ENCODE results near the gene PPP2R3A.
"Not testable (repeated sequence)": the region's sequence is repeated elsewhere in the genome, so short reads cannot be mapped to it uniquely, and the experiment has no call there.

Gene PPP2R3A

DNA sequence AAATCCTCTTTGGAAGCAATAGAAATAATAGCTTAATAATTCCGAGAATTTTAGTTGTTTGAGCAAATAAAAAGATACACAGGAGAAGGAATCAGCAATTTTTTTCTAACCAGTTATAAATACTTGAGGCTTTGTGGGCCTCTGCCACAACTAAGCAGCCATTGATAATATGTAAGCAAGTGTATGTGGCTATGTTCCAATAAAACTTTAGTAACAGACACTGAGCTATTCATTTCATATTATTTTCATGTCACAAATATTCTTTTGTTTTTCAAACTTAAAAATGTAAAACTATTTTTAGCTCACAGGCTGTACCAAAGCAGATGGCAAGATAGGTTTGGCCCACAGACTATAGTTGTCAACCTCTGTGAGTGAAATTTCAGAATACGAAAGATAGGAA lies 145.0 kb downstream of the PPP2R3A start:
- no peak for DNase-seq

GRCh38 chr3:136114421-136114820 lies 148.9 kb downstream of the PPP2R3A start:
- no peak for DNase-seq

DNA sequence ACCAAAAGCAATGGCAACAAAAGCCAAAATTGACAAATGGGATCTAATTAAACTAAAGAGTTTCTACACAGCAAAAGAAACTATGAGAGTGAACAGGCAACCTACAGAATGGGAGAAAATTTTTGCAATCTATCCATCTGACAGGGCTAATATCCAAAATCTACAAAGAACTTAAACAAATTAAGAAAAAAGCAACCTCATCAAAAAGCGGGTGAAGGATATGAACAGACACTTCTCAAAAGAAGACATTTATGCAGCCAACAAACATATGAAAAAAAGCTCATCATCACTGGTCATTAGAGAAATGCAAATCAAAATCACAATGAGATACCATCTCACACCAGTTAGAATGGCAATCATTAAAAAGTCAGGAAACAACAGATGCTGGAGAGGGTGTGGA lies 153.8 kb downstream of the PPP2R3A start:
- DNase-seq, result not testable (repeated sequence)

DNA sequence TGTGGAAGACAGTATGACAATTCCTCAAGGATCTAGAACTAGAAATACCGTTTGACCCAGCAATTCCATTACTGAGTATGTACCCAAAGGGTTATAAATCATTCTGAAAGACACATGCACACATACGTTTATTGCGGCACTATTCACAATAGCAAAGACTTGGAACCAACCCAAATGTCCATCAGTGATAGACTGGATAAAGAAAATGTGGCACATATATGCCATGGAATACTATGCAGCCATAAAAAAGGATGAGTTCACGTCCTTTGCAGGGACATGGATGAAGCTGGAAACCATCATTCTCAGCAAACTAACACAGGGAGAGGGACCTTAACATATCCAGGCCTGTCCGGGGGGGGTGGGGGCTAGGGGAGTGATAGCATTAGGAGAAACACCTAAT lies 154.3 kb downstream of the PPP2R3A start:
- DNase-seq, result not testable (repeated sequence)

DNA sequence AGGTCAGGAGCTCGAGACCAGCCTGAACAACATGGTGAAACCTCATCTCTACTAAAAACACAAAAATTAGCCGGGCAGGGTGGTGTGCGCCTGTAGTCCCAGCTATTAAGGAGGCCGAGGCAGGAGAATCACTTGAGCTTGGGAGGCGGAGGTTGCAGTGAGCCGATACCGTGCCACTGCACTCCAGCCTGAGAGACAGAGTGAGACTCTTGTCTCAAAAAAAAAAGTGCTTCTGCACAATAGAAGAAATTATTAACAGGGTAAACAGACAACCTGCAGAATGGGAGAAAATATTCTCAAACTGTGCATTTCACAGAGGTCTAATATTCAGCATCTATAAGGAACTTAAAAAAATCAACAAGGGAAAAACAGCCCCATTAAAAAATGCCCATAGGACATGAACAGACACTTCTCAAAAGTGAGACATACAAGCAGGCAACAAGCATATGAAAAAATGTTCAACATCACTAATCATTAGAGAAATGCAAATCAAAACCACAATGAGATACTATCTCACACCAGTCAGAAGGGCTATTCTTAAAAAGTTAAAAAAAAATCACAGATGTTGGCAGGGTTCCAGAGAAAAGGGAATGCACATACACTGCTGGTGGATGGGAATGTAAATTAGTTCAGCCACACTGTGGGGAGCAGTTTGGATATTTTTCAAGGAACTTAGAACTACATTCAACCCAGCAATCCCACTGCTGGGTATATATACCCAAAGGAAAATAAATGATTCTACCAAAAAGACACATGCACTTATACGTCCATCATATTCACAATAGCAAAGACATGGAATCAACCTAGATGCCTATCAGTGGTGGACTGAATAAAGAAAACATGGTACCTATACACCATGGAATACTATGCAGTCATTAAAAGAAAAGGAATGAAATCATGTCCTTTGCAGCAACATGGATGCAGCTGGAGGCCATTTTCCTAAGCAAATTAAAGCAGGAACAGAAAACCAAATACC lies 155.1 kb downstream of the PPP2R3A start:
- DNase-seq, result no peak

DNA sequence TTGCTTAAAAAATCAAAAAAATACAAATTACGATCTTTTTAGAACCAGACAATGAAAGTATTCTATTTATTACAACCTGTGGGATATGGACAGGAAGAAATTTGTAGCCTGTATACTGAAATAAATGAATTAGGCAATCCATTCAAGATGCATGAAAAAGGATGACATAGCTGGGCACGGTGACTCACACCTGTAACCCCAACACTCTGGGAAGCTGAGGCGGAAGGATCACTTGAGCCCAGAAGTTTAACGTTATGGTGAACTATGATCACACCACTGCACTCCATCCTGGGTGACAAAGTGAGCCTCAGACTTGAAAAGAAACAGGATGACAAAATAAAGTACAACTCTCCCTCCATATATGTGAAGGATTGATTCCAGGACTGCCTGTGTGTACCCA lies 156.5 kb downstream of the PPP2R3A start:
- DNase-seq, result no peak

GRCh38 chr3:136131647-136132046 lies 166.1 kb downstream of the PPP2R3A start:
- DNase-seq, result not testable (repeated sequence)

GRCh38 chr3:136134091-136134490 lies 168.6 kb downstream of the PPP2R3A start:
- no peak for DNase-seq

- peak; percentile 9 for DNase-seq
Observed at GRCh38 chr3:136135039-136135802, 169.7 kb downstream of the PPP2R3A start.

- peak; percentile 66 for DNase-seq
Observed at GRCh38 chr3:136136454-136136853, 170.9 kb downstream of the PPP2R3A start.

DNA sequence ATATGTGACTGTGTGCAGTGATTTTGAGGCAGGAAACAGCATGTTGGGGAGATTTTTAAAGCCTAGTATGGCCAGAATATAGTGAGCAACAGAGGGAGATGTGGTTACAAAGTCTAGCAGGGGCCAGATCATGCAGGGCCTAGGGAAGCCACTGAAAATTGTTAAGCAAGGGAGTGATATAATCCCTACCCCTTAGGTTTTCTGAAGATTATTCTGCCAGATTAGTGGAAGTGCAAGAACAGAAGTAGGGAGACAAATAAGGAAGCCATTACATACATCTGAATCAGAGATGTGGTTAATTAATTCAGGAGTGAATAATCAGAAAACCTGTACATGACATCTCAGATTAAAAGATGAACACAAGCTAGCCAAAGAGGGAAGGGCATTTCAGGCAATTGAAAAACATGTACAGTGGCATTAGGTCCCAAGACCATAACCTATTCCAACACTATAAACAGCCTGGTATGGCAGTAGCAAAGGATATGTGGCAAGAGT lies 175.8 kb downstream of the PPP2R3A start:
- no peak for DNase-seq

DNA sequence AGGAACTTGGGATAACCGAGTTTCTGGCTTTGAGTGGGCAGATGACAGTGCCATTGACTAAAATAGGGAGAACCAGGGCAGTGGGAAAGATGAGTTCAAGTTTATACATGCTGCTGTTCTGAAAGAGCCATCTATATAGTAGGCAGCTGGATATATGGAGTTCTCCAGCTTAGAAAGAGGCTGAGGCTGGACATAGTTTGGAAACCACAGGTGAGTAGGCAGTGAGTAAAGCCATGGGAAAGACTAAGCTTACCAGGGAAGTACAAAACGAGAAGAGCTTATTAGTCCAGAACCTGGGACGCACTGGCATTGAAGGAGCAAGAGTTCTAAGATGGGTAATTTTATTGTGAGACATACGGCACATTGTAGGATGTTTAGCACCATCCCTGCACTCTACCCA lies 176.4 kb downstream of the PPP2R3A start:
- DNase-seq, result no peak

- peak; percentile 65 for DNase-seq
Observed at GRCh38 chr3:136142592-136142991, 177.1 kb downstream of the PPP2R3A start.

DNA sequence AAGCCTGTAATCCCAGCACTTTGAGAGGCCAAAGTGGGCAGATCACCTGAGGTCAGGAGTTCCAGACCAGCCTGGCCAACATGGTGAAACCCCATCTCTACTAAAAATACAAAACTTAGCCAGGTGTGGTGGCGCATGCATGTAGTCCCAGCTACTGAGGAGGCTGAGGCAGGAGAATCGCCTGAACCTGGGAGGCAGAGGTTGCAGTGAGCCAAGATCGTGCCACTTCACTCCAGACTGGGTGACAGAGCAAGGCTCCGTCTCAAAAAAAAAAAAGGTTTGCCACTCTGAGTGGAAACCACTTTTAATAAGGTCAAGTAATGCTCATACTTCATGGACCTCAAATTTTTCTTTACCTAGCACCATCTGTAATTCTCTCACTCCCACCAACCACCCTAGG lies 178.9 kb downstream of the PPP2R3A start:
- not testable (repeated sequence) for DNase-seq

DNA sequence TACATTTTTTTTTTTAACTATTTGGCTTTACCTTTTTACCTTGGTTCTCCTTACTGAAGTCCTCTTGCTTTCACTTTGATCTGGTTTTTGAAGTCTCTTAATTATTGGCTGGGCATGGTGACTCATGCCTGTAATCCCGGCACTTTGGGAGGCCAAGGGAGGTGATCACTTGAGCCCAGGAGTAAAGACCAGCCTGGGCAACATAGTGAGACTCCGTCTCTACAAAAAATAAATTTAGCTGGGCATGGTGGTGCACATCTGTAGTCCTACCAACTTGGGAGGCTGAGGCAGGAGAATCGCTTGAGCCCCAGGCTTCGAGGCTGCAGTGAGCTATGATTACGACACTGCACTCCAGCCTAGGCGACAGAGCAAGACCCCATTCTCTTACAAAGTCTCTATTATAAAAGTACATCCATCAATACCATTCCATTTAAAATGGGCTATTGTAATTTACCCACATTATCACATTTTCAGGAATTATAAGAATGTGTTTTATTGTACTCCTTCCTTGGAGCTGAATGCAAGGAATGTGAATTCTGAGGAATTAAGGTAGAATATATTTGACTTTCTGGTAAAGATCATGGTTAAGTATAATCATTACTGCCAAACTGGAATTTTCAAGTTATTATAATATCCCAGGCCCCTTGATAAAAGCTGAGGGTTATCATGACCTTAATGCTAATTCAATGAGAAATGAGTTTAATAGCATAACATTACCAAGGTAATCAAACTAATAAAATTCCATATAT lies 181.6 kb downstream of the PPP2R3A start:
- DNase-seq, result no peak

DNA sequence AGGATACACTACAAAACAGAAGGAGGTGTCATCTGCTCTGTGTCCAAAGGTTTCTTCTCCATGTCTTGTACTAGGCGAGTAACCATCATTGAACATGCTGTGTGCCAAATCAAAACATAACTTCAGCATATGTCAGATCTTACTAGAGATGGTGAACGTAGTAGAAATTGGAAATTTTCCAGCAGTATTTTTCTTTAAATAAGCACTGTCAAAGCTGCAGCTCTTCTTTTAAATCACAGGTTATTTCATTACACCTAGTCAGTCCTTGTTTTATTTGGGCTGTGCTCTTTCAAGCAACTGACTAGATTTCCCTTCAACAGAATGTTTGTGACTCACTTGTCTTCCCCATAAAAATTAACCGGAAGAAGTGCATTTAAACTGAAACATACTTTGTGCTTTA lies 184.1 kb downstream of the PPP2R3A start:
- no peak for DNase-seq

DNA sequence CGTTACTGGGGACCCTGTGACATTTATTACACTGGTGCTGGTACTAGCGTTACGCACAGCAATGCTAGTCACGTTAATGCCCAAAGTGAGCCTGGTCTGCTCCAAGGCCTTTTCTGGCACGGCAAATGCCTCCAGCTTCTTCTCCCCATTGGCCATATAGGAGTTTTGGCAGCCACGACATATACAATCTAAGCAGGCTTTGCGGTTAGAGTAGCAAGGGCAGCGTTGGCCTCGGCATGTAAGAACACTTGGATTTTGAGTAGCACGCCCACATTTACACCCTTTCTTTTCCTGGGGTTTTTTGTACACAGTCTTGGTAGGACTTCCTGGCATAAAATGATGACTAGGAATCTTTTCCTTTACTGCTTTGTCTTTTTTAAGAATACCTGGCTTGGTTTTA lies 185.7 kb downstream of the PPP2R3A start:
- no peak for DNase-seq

GRCh38 chr3:136152176-136152843 lies 186.8 kb downstream of the PPP2R3A start:
- DNase-seq, result no peak

DNA sequence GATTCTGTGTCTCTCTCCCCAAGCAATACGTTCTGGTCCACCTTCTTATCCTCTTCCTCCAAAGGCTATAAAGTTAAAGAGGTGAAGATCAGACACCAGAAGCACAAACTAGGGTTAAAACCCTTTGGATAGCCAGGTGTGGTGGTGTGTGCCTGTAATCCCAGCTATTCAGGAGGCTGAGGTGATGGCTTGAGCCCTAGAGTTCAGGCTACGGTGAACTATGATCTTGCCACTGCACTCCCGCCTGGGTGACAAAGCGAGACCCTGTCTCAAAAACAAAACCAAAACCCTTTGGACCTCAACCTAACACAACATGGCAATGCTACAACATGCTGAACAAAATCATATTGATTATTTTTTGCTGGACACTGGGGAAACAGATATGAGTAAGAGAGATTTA lies 187.4 kb downstream of the PPP2R3A start:
- DNase-seq, result no peak

GRCh38 chr3:136161516-136161915 lies 196.0 kb downstream of the PPP2R3A start:
- DNase-seq, result no peak

DNA sequence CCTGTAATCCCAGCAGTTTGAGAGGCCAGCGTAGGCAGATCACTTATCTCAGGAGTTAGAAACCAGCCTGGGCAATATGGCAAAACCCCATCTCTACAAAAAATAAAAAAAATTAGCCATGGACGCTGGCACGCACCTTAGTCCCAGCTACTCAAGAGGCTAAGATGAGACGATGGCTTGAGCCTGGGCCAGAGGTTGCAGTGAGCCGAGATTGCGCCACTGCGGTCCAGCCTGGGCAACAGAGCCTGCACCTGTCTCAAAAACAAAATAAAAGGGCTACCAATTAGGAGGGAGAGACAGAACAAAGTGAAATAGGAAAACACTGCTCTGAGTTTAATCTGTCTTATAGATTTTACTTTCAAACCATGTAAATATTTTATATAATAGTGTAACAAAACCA lies 196.8 kb downstream of the PPP2R3A start:
- DNase-seq, result no peak

- not testable (repeated sequence) for DNase-seq
Observed at GRCh38 chr3:136163607-136164006, 198.1 kb downstream of the PPP2R3A start.
